Activated T-cell treated with anti-CD3 and anti-CD28 coated beads for 48 hours (primary cell): ENCODE measurements around the gene DIAPH1.

Source experiments
- DNase-seq: peaks from one replicate; pipeline ENCODE4 v3.0.0-alpha.2; 2020; ENCODE audit warnings: low read depth

Gene DIAPH1

GRCh38 chr5:141519605-141520565 is 98.9 kb downstream of the DIAPH1 start:
- DNase-seq, result no peak

- no peak for DNase-seq
Observed at GRCh38 chr5:141518618-141519015, 100.2 kb downstream of the DIAPH1 start.

- no peak for DNase-seq
Observed at GRCh38 chr5:141517880-141518617, 100.8 kb downstream of the DIAPH1 start.

DNA sequence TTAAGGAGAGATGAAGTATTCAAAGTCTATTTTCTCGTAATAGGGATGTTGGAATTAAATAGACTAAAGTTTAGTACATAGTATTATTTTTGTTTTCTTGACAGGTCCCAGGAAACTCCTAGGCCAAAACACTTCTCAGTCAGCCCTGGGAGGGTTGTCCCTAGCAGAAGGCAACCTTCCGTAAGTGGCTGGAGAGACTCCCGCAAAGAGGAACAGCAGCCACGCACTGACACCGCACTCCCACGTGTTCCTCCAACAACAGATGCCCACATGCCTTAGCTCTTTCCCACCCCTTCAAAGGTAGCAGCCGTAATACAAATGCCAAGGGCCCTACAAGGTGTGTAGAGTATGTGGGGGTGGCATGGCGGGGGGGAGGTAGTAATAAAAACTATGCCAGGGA is 101.5 kb downstream of the DIAPH1 start:
- DNase-seq, result no peak

GRCh38 chr5:141516672-141517025 is 102.2 kb downstream of the DIAPH1 start:
- no peak for DNase-seq

DNA sequence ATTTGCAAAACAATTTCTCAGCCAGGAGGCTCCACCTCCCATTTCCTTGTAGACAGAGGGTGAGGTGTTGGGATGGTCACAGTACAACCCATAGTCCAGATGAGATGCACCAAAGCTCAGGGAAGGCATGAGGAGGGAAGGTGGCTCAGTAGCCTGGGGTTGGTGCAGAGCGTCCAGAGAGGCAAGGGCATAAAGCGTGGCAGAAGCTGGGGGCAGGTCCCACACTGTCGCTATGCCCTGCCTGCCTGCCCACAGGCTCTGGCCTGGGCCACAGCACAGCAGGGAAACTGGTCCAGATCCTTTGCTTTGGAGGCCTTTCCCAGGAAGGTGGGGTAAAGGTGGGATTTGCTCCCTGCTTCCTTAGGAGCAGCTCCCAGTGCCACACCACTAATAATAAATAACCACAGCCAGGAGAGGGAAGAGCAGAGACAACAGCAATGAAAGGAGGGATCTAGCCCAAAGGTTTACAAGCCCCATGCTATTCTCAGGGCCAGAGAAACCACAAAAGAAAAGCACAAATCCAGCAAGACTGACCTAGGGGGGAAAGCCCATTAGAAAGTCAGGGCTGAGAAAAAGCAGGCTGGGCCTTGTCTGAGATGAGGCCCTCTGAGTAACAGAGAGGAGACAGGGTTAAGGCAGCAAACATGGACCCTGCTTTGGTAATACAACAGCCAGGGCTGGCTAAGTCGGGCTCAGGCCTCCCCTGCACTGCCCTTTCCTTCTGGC is 102.7 kb downstream of the DIAPH1 start:
- no peak for DNase-seq

DNA sequence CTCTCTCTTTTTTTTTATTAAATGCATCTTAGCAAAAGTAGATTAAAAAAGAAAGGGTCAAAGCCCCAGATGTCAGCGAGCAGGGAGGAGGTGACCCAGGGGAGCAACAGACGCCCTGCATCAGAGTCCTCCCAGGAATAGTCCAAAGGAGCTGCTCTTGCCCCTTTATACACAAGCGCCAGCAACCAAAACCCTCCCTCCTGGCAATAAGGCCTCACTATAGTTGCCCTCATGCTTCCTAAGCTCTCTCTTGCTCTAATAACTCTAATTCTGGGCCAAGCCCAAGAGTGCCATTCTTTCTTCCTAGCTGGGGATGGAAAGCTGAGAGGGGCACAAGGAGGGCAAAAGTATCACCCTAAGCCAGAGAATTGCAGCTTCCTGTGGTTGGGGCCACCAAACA is 103.7 kb downstream of the DIAPH1 start:
- DNase-seq, result no peak

GRCh38 chr5:141514330-141515133 is 104.3 kb downstream of the DIAPH1 start:
- peak; percentile 11 for DNase-seq

GRCh38 chr5:141513627-141514329 is 105.0 kb downstream of the DIAPH1 start:
- peak; percentile 68 for DNase-seq

GRCh38 chr5:141512911-141513626 is 105.7 kb downstream of the DIAPH1 start:
- DNase-seq, result peak; percentile 31

- peak; percentile 77 for DNase-seq
Observed at GRCh38 chr5:141512390-141512910, 106.3 kb downstream of the DIAPH1 start.

GRCh38 chr5:141511771-141512325 is 107.0 kb downstream of the DIAPH1 start:
- DNase-seq, result no peak

DNA sequence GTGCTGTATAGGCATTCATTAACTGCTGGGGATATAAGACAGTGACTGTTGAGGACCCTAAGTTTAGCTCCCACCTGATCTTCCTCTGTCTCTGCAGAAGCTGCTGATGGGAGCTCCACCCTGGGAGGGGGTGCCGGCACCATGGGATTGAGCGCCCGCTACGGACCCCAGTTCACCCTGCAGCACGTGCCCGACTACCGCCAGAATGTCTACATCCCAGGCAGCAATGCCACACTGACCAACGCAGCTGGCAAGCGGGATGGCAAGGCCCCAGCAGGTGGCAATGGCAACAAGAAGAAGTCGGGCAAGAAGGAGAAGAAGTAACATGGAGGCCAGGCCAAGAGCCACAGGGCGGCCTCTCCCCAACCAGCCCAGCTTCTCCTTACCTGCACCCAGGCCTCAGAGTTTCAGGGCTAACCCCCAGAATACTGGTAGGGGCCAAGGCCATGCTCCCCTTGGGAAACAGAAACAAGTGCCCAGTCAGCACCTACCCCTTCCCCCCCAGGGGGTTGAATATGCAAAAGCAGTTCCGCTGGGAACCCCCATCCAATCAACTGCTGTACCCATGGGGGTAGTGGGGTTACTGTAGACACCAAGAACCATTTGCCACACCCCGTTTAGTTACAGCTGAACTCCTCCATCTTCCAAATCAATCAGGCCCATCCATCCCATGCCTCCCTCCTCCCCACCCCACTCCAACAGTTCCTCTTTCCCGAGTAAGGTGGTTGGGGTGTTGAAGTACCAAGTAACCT is 107.8 kb downstream of the DIAPH1 start:
- no peak for DNase-seq

- DNase-seq, result no peak
Observed at GRCh38 chr5:141510160-141510559, 108.6 kb downstream of the DIAPH1 start.

- DNase-seq, result no peak
Observed at GRCh38 chr5:141508798-141509611, 109.8 kb downstream of the DIAPH1 start.

- no peak for DNase-seq
Observed at GRCh38 chr5:141508440-141508797, 110.4 kb downstream of the DIAPH1 start.

- DNase-seq, result no peak
Observed at GRCh38 chr5:141507387-141508091, 111.3 kb downstream of the DIAPH1 start.
